Renal pelvis (tissue), 4 donors: Measurements from ENCODE around the gene ARF3. TPM values are rescaled to one million over a fixed set of nuclear protein-coding genes. Genes with fewer than 3 reads are reported as not detected.

ENCODE experiments used
- DNase-seq: peaks from one replicate; pipeline ENCODE4 v3.0.0-alpha.2; 2013
- polyA plus RNA-seq, 3 donors: library from polyadenylated mRNA; unstranded; fragments of 120-200 nt; gene quantifications; one replicate each; pipeline ENCODE4 v1.2.1, GENCODE V29; 2013; ENCODE audit not compliant: insufficient read length in 3 of 3

The ARF3 gene
- polyA plus RNA-seq, 3 donors = 130 to 138 (median 138) TPM

DNA sequence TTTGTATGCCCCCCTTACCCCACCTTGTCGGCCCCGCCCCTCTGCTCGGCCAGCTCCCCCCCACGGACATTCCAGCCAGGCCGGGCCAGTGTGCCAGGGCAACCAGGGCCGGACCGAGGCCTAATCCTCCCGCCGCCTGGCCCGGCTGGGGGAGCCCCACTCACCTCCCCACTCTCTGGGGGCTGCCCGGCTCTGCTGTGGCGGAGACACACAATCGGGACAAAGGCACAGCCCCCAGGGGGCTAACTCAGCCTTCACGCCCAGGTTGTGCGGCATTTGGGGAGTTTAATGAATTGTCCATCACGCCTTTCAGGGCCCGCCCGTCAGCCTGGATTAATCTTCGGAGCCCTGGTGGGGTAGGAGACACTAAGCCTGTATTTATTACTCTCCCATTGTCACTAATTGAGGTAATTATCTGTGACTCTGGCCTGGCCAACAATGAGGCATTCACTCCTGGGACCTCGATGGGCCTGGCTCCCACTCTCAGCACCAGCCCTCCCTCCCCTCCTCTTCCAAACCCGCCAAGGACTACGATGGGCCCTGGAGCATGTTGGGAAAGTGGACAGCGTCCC, 29.5 kb upstream of the ARF3 start:
- no peak for DNase-seq

DNA sequence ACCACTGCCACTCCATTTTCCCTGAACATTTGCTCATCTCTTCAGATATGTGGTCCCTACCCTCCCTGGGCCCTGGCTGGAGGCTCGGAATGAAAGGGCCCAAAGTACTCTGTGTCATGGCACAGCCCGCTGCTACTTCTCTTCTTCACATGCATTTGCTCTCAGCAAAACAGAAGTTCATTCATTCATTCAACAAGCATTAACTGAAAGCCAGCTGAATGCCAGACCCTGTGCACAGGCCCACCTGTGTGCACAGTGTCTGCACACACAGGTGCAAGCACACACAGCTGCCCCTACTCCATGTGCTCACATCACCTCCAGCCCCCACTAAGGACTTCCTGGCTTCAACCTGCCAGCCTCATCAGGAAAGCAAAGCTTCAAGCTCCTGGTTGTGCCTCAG, 28.6 kb upstream of the ARF3 start:
- no peak for DNase-seq

DNA sequence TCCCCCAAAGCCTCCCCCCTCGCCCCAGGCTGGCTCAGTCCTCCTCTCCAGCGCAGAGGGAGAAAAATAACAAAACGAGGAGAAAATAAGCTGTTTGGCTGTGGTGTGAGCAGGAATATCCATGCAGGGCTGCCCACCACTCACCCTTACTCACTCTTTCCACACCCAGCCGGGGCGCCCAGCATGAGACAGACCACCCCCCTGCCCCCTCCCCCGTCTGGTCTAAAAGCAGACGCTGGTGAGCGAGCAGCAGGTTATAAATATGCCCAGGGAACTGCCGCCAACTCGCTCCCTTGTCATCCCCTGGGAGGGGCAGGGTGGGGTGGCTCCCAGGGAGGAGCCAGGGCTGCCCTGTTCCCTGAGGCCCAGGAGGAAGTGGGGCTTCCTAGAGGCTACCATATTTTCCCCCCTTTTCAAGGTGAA, 28.2 kb upstream of the ARF3 start:
- no peak for DNase-seq

DNA sequence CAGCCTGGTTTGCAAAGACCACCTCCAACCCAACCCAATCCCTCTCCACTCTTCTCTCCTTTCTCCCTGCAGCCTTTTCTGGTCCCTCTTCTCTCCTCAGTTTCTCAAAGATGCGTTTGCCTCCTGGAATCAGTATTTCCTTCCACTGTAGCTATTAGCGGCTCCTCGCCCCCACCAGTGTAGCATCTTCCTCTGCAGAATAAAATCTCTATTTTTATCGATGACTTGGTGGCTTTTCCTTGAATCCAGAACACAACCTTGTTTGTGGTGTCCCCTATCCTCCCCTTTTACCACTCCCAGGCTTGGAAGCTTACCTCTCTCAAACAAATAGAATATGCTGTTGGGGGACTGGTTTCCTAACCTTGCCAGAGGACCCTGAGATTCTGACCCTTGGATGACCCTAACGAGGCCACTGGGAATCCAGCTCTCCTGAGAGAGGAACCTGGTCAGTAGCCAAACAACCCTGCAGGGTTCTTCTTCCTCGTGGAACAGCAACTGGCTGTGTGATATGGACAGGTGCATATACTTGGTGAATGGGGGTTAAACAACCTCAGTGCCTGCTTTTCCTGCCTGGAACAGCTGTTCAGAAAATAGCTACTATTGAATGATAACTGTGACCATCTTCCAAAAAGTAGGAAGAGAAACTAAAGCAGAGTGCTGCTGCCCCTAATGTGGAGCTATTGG, 25.3 kb upstream of the ARF3 start:
- no peak for DNase-seq

DNA sequence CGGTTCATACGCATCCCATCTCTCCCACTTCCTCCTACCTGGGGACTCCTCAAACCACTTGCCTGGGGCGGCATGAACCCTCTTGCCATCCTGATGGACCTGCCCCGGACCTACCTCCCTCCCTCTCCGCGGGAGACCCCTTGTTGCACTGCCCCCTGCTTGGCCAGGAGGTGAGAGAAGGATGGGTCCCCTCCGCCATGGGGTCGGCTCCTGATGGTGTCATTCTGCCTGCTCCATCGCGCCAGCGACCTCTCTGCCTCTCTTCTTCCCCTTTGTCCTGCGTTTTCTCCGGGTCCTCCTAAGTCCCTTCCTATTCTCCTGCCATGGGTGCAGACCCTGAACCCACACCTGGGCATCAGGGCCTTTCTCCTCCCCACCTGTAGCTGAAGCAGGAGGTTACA, 24.5 kb upstream of the ARF3 start:
- no peak for DNase-seq

DNA sequence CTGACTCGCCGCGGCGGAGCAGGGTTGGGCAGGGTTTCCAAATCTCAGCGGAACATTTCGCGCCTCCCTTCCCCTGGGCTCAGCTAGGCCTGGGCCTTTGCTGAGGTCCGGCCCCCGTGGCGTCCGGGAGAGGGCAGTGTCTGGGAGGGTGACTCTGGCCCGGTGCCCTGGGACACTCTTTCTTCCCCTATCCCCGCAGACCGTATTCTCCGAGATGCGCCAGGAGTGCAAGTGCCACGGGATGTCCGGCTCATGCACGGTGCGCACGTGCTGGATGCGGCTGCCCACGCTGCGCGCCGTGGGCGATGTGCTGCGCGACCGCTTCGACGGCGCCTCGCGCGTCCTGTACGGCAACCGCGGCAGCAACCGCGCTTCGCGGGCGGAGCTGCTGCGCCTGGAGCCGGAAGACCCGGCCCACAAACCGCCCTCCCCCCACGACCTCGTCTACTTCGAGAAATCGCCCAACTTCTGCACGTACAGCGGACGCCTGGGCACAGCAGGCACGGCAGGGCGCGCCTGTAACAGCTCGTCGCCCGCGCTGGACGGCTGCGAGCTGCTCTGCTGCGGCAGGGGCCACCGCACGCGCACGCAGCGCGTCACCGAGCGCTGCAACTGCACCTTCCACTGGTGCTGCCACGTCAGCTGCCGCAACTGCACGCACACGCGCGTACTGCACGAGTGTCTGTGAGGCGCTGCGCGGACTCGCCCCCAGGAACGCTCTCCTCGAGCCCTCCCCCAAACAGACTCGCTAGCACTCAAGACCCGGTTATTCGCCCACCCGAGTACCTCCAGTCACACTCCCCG, 23.9 kb upstream of the ARF3 start:
- DNase-seq = no peak

DNA sequence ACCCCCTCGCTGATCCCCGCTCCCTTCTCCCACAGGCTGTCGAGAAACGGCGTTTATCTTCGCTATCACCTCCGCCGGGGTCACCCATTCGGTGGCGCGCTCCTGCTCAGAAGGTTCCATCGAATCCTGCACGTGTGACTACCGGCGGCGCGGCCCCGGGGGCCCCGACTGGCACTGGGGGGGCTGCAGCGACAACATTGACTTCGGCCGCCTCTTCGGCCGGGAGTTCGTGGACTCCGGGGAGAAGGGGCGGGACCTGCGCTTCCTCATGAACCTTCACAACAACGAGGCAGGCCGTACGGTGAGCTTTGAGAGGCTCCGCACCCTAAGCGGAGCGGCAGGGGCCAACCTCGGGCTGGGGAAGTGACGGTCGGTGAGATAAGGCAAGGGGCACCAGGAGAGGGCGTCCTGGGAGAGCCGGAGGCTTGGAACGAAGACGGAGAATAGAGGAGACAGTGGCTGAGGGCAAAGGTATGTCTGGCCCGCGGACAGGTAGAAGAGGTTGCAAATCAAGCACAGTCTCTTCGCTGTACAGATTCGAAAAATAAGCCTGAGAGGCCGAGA, 23.2 kb upstream of the ARF3 start:
- DNase-seq = no peak

DNA sequence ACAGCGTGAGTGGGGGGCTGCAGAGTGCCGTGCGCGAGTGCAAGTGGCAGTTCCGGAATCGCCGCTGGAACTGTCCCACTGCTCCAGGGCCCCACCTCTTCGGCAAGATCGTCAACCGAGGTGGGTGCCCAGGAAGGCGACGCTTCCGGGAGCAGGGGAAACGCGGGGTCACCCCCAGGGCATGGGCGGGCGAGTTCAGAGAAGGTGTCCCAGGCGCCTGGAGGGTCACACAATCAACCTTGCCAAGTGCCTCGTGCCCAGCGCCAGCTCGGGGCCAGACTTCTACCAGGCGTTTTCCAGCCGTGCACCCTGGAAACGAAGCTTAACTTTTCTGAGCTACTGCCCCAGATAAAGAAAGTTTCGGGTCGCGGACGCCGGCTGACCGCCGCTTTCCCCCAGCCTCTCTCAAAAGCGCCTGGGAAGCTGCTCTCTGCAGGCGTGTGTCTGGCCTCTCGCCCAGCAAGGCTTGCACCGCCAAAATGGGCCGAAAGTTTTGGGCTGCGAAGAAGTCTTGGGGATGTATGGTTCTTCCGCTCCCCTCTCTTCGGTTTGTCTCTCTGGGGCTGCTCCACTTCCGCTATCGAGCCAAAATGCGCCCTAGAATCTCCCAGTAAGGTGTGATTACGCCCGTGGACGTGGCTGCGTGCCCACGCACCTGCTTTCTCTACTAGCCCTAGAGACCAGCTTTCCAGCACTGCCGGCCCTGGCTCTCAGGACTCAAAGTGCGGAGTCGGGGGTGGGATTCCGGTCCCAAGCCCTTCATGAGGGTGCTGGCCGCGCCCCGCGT, 22.5 kb upstream of the ARF3 start:
- DNase-seq = no peak

DNA sequence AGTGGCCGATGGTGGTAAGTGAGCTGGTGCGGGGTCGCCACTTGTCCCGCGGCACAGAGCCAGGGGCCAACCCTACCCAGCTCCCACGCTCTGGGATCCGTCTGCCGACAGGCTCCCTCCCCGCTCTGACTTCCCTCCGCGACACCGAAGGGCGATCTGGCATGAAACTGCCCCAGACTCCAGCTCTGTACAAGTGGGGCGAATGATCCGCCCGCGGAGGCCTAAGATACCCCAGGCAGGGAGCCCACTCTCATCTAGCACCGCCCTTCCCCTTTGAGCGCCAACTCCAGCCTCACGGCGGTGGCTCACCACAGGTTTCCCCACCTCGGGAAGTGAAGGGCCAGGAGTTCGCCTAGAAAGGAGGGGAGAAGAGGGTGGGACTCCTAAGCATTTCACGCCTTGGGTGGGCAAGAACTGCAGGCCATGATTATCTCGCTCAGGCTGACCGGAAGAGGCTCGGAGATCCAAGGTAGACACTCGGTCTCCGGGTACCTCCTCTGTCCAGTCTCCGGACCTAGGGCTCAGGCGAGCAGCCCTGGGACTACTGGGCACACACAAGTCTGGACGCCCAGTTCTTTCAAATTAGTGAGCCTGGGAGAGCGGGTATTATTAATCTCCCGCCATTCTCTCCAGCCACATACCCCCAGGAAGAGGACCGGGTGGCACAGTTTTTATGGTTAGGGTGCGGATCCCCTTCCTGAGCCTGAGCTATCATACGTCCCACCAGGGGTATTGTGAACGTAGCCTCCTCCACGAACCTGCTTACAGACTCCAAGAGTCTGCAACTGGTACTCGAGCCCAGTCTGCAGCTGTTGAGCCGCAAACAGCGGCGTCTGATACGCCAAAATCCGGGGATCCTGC, 21.7 kb upstream of the ARF3 start:
- no peak for DNase-seq

DNA sequence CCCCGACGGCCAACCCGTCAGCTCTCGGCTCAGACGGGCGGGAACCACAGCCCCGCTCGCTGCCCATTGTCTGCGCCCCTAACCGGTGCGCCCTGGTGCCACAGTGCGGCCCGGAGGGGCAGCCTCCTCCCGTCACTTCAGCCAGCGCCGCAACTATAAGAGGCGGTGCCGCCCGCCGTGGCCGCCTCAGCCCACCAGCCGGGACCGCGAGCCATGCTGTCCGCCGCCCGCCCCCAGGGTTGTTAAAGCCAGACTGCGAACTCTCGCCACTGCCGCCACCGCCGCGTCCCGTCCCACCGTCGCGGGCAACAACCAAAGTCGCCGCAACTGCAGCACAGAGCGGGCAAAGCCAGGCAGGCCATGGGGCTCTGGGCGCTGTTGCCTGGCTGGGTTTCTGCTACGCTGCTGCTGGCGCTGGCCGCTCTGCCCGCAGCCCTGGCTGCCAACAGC, 21.0 kb upstream of the ARF3 start, which contains the start of gene WNT1:
Gene WNT1, plus strand, starts transcription at position 32 of the 450 bp plus-strand sequence. Its CDS starts 329 bp downstream, at position 361.
- DNase-seq = no peak

DNA sequence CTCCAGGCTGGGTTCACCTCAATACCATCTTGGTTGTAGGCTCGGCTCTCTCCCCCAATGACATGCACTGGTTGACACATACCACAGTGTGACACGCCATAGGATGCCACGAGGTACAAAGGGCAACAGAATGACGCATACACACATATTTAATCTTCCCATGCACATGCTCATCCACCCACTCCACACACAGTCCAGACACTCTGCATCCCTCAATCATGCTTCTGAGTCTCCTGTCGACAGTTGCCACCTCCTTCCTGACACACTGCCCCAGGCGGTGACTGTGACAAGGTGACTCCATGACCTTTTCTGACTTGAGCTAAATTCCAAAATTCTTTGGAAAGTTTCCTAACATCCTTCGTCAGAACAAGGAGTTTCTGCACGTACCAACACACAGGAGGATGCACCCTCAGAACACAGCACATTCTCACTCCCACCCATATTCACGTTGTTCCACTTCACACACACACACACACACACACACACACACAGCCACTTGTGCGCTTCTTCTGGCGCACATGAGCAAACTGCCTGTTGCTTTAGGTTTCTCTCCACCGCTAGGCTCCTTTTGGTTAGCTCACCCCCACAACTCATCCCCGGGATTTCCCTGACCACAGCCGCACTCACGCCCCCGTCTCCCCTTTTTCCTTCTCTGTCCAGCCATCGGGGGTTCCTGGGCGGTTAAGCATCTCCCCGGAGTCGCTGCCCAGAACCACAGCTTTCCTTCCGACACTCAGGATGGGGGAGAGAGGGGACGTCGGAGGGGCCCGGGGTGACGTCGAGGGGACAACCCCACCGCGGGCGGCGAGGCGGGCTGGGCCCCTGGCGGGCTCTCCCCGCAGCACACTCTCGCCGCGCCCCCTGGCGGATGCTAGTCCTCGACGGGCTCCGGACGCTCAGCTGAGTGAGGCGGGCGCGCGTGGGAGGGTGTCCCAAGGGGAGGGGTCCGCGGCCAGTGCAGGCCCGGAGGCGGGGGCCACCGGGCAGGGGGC, 20.3 kb upstream of the ARF3 start:
- DNase-seq = no peak

DNA sequence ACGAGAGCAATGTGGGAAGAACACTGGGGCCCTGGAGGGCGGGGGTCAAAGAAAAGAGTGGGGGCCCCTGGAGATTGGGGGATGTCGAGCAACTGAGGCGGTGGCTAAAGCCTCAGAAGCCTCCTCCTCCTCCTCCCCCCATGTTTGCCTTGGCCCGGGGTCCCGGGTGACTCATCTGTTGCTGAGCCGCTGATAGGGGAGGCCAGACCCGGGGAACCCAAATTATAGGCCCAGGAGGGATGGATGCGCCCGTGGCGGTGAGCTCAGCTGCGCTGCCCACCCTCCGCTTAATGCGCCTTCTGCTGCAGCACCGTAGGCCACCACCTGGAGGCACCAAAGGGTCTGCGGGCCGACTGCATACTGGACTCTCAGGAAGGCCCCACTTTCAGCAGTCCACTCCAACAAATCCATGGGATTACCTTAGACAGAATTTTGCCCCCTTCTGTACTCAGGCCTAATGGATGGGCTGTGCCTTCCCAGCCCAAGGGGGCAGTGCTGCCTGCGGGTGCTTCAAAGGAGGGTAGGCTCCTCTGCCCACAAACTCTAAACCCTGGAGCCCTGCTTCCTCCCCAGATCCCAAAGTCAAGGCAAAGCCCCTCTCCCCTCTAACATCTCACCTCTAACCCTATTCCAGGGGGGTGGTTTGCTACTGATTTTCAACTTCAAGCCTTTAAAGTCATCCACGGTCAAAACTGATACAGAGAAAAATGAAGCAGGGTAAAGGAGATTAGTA, 16.8 kb upstream of the ARF3 start:
- no peak for DNase-seq

DNA sequence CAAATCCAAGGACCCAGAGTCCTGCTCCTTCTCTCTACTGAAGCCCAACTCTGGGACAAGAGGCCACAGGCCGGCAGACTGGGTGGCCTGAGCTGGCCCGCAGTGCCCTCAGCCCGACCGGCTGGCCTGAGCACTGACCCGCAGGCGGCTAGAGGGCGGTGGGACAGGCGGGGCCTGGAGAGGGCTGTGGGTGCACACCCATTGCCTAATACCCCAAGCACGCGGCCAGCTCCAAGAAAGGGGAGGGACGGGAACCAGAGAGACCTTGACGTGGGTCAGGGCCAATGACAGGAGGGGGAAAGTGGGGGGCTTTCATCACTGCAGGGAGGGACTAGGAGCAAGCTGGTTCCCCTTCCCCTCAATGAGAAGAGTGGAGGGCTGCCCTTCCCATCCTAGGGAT, 16.2 kb upstream of the ARF3 start:
- DNase-seq = no peak

DNA sequence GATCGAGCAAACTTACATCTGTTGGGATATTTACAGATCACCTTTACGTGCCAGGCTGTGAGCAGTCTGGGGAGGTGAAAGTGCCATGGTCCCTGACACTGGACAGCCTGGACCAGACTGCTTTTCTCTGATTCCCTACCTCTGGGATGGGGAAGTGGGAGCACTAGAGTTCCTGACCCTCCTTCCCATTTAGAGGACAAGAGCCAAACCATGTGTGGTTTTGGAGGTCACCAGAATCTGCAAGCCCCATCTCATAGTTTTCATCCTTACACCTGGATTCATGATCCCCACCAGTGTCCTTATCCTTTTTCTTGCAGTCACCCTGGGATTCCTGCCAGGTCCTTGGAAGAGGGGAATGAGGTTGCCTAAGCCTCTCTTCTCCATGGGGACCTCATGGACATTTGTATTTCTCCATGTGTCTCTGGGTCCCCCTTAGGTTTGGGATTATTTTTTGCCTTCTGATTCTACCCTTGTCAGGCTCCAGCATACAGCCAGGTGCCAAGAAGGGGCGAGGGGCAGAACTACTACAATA, 15.7 kb upstream of the ARF3 start:
- no peak for DNase-seq

DNA sequence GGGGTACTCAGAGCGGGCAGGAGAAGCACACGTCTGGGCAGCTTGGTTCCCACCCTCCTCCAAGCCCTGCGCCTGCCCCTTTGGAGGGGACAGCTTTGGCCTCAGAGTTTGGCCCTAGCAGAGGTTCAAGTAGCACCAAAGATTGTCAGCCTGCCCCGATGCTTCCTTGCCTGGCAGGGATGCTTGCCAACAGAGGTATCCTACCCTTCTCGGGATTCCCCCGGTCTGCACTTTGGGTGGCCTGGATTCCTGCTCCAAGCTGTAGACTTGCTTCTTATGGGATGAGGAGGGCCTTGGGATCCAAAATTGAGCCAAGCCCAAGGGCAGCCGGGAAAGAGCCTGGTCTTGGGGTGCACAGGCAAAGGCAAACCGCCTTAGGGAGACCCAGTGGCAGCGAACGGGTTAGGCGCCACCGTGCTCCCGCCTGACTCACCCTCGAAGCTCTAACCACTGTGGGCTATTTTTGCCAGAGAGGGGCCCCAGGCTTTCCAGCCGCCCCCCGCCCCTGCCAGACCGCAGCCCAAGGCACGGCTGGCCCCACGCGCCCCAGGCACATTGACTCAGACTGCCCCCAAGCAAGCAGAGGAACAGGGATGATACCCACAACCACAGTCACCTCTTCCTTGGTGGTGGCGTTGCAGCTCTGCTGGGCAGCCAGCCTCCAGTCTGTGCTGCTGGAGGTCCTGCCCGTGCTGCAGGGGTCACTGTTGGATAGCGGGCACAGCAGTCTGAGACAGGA, 15.1 kb upstream of the ARF3 start:
- DNase-seq = no peak

DNA sequence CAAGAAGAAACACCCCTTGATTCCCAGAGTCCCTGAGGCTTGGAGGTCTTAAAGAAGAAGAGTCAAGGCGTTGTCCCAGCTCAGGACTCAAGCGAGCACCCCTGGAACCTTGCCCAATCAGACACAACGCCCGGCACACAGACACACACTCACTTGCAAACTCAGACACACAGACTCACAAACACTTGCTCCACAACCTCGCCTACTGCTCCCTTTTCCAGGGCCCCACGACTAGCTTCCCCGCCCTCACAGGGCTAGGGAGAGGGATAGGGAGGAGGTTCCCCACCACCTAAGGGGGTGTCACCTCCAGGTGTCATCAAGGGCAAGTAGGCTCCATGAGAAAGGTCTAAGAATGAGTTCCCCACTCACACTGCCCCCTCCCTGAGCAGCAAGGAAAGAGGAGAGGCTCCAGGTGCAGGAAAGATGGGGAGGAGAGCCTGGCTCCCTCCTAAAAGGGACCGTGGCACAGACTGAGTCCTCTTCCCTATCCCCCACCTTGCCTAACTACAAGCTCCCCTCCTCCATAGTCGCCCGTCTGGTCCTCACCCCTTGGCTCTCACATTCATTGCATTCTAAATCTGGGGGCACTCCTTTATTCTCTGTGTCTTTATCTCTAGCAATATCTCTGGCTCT, 13.5 kb upstream of the ARF3 start:
- no peak for DNase-seq
